NCI-H2227 (cell line): ENCODE measurements around the gene CD14.
"Not testable (repeated sequence)": the region's sequence is repeated elsewhere in the genome, so short reads cannot be mapped to it uniquely, and the experiment has no call there.

ENCODE experiments used
- DNase-seq: peaks from one replicate; lab custom pipeline; 2025; ENCODE audit not compliant: unreplicated experiment; lab: John Stamatoyannopoulos, UW

The CD14 gene

GRCh38 chr5:140635291-140636257 lies 2.6 kb upstream of the CD14 start:
- no peak for DNase-seq

GRCh38 chr5:140634103-140634502 lies 1.1 kb upstream of the CD14 start:
- no peak for DNase-seq

- no peak for DNase-seq
Observed at GRCh38 chr5:140633501-140633900, 526 bp upstream of the CD14 start.

- peak; percentile 47 for DNase-seq
Observed at GRCh38 chr5:140632366-140633020, 482 bp downstream of the CD14 start.

- peak; percentile 47 for DNase-seq
Observed at GRCh38 chr5:140631831-140632365, 1.1 kb downstream of the CD14 start.

- DNase-seq = no peak
Observed at GRCh38 chr5:140631036-140631417, 1.9 kb downstream of the CD14 start.

- no peak for DNase-seq
Observed at GRCh38 chr5:140630292-140631035, 2.5 kb downstream of the CD14 start.

- no peak for DNase-seq
Observed at GRCh38 chr5:140628711-140629110, 4.3 kb downstream of the CD14 start.

GRCh38 chr5:140627972-140628371 lies 5.0 kb downstream of the CD14 start:
- DNase-seq = no peak

- not testable (repeated sequence) for DNase-seq
Observed at GRCh38 chr5:140624886-140625285, 8.1 kb downstream of the CD14 start.

- not testable (repeated sequence) for DNase-seq
Observed at GRCh38 chr5:140623061-140623460, 9.9 kb downstream of the CD14 start.

- no peak for DNase-seq
Observed at GRCh38 chr5:140622301-140622700, 10.7 kb downstream of the CD14 start.

- DNase-seq = no peak
Observed at GRCh38 chr5:140611020-140611521, 21.9 kb downstream of the CD14 start.

- no peak for DNase-seq
Observed at GRCh38 chr5:140609126-140609525, 23.8 kb downstream of the CD14 start.

- DNase-seq = no peak
Observed at GRCh38 chr5:140608722-140609121, 24.3 kb downstream of the CD14 start.

GRCh38 chr5:140607031-140607430 lies 25.9 kb downstream of the CD14 start:
- DNase-seq = no peak

GRCh38 chr5:140605879-140606278 lies 27.1 kb downstream of the CD14 start:
- DNase-seq = no peak

GRCh38 chr5:140603734-140604133 lies 29.2 kb downstream of the CD14 start:
- DNase-seq = no peak

- not testable (repeated sequence) for DNase-seq
Observed at GRCh38 chr5:140603446-140603698, 29.6 kb downstream of the CD14 start.

GRCh38 chr5:140602147-140602546 lies 30.8 kb downstream of the CD14 start:
- DNase-seq = no peak

- no peak for DNase-seq
Observed at GRCh38 chr5:140600096-140600495, 32.9 kb downstream of the CD14 start.
